ENCODE results near the gene MAF.

GRCh38 chr16:79603055-79603454 is 2.5 kb upstream of the MAF start:
- TF ChIP-seq, protein P1, sequence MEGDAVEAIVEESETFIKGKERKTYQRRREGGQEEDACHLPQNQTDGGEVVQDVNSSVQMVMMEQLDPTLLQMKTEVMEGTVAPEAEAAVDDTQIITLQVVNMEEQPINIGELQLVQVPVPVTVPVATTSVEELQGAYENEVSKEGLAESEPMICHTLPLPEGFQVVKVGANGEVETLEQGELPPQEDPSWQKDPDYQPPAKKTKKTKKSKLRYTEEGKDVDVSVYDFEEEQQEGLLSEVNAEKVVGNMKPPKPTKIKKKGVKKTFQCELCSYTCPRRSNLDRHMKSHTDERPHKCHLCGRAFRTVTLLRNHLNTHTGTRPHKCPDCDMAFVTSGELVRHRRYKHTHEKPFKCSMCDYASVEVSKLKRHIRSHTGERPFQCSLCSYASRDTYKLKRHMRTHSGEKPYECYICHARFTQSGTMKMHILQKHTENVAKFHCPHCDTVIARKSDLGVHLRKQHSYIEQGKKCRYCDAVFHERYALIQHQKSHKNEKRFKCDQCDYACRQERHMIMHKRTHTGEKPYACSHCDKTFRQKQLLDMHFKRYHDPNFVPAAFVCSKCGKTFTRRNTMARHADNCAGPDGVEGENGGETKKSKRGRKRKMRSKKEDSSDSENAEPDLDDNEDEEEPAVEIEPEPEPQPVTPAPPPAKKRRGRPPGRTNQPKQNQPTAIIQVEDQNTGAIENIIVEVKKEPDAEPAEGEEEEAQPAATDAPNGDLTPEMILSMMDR (conservative IDR thresholded peaks at IDR 0.05; ENCODE audit: low read depth in 2 of 2), result no peak
- TF ChIP-seq EZH2 (IDR thresholded peaks at IDR 0.05; ENCODE audit: low read depth, unreplicated experiment) (no peak), POLR2AphosphoS5 (IDR thresholded peaks at IDR 0.05; ENCODE audit: low read depth) (no peak), CREB1 (CRISPR knock-in tag; IDR thresholded peaks at IDR 0.05; ENCODE audit: low read depth) (no peak), ZNF331 (CRISPR knock-in tag; IDR thresholded peaks at IDR 0.05; ENCODE audit: low read depth) (no peak), EZH2phosphoT487 (IDR thresholded peaks at IDR 0.05; ENCODE audit: unreplicated experiment) (no peak), ZNF114 (CRISPR knock-in tag; IDR thresholded peaks at IDR 0.05) (no peak), JUNB (IDR thresholded peaks at IDR 0.05; ENCODE audit: unreplicated experiment) (no peak), ETS1 (IDR thresholded peaks at IDR 0.05) (no peak)
- TF ChIP-seq, protein P2, sequence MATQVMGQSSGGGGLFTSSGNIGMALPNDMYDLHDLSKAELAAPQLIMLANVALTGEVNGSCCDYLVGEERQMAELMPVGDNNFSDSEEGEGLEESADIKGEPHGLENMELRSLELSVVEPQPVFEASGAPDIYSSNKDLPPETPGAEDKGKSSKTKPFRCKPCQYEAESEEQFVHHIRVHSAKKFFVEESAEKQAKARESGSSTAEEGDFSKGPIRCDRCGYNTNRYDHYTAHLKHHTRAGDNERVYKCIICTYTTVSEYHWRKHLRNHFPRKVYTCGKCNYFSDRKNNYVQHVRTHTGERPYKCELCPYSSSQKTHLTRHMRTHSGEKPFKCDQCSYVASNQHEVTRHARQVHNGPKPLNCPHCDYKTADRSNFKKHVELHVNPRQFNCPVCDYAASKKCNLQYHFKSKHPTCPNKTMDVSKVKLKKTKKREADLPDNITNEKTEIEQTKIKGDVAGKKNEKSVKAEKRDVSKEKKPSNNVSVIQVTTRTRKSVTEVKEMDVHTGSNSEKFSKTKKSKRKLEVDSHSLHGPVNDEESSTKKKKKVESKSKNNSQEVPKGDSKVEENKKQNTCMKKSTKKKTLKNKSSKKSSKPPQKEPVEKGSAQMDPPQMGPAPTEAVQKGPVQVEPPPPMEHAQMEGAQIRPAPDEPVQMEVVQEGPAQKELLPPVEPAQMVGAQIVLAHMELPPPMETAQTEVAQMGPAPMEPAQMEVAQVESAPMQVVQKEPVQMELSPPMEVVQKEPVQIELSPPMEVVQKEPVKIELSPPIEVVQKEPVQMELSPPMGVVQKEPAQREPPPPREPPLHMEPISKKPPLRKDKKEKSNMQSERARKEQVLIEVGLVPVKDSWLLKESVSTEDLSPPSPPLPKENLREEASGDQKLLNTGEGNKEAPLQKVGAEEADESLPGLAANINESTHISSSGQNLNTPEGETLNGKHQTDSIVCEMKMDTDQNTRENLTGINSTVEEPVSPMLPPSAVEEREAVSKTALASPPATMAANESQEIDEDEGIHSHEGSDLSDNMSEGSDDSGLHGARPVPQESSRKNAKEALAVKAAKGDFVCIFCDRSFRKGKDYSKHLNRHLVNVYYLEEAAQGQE (IDR thresholded peaks at IDR 0.05; ENCODE audit: unreplicated experiment), result no peak

All from GM23338 (cell line).